Lower leg skin (tissue), 4 donors: ENCODE data around the gene GNAS-AS1. TPM values are rescaled to one million over a fixed set of nuclear protein-coding genes. Genes with fewer than 3 reads are reported as not detected.
"Not testable (repeated sequence)": the region's sequence is repeated elsewhere in the genome, so short reads cannot be mapped to it uniquely, and the experiment has no call there.

Experiments used
- DNase-seq, 2 donors: peaks; one replicate each; pipeline ENCODE4 v3.0.0-alpha.2; 2019; ENCODE audit warnings: low spot score in 2 of 2
- H3K4me3 ChIP-seq: fragments of 200-600 bp; sonication (generic); 2 replicates; pipeline ENCODE4 v1.5.1; 2017; ENCODE audit warnings: mild to moderate bottlenecking, low read depth; ENCODE audit not compliant: poor library complexity, severe bottlenecking
- POLR2A ChIP-seq, 2 donors: fragments of 450-650 bp; IDR thresholded peaks; one replicate each; pipeline ENCODE4 v1.6.1; 2016 to 2017; ENCODE audit warnings: antibody characterized with exemption in 2 of 2, mild to moderate bottlenecking in 1 of 2, moderate library complexity in 1 of 2
- WGBS, 2 donors: methylation state at CpG; one replicate each; pipeline ENCODE4 v1.1.5; 2018; 5-methylcytosine and 5-hydroxymethylcytosine counted together
- intact Hi-C: fragments of 100-400 bp; cut with DNase I; formaldehyde crosslinking; loops from one replicate; pipeline ENCODE4 v1.15.0; 2023; ENCODE audit warnings: low total_unique reads
- total RNA-seq, 4 donors: library from RNA; depleted of rRNA; stranded (reverse); fragments of >200 nt; gene quantifications; one replicate each; pipeline ENCODE4 v1.1.0, GENCODE V29; 2016
- TF ChIP-seq, protein P1 (sequence below), 3 donors: fragments of 450-650 bp; IDR thresholded peaks; one replicate each; pipeline ENCODE4 v1.5.1; 2016; ENCODE audit warnings: antibody characterized with exemption in 3 of 3, mild to moderate bottlenecking in 3 of 3, moderate library complexity in 2 of 3

The GNAS-AS1 gene
- total RNA-seq, 4 donors from 2014 or later: 0.39 TPM; not detected in 3

DNA sequence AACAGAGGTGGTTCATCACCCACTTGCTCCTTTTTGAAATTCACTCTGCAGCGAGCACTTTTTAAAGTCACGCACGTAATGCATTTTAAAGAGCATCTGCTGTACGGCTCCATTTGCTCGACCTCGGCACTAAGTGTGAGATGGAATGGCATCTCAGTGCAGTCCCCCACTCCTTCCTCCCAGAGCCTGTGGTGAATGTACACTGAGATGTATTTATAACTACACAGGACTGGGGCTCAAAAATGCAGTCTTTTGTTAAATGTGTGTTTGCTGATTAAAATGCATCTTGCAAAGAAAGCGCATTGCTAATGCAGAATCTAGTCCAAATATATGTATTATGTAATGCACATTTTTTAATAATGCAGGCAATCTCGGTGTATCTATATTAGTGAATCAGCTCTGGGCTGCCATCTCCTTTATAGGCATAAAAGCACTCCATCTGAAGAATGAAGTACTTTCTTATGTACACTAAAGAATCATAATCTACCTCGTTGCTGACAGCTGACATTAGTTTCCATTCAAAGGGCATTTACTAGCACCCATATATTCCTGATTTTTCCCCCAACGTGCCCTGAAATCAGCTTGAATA lies 14.0 kb downstream of the GNAS-AS1 start:
- intact Hi-C loops: no loop called here
- H3K4me3 ChIP-seq: no peak overlapping the region

DNA sequence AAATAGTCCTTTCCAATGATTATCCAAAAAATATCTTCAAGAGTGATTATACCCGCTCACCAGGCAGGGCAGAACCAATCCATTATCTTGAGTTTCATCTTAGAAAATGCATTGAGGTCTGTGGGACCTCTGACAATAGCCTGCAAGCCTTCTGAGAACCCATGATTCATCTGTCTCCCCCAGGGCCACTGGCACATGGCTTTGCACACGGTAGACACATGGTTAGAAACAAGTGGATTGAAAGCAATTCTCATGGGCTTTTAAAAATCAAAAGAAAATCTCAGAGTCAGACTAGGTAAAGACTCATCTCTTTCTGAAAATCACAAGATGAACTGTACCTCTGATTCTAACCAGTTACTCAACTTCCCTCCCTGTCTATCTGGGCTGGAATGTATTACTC lies 15.5 kb downstream of the GNAS-AS1 start:
- WGBS, 2 donors: 47 to 63% methylated on average over 2 of the region's 2 CpGs
- no peak overlapping the region for H3K4me3 ChIP-seq
- intact Hi-C loops: no loop called here
- no peak for TF ChIP-seq POLR2A (IDR thresholded peaks at IDR 0.05)
- TF ChIP-seq, protein P1, sequence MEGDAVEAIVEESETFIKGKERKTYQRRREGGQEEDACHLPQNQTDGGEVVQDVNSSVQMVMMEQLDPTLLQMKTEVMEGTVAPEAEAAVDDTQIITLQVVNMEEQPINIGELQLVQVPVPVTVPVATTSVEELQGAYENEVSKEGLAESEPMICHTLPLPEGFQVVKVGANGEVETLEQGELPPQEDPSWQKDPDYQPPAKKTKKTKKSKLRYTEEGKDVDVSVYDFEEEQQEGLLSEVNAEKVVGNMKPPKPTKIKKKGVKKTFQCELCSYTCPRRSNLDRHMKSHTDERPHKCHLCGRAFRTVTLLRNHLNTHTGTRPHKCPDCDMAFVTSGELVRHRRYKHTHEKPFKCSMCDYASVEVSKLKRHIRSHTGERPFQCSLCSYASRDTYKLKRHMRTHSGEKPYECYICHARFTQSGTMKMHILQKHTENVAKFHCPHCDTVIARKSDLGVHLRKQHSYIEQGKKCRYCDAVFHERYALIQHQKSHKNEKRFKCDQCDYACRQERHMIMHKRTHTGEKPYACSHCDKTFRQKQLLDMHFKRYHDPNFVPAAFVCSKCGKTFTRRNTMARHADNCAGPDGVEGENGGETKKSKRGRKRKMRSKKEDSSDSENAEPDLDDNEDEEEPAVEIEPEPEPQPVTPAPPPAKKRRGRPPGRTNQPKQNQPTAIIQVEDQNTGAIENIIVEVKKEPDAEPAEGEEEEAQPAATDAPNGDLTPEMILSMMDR (IDR thresholded peaks at IDR 0.05): no peak
- no peak for DNase-seq

More for the DNA sequence above, 14.0 kb downstream of the GNAS-AS1 start:
- TF ChIP-seq, protein P1 (IDR thresholded peaks at IDR 0.05): no peak
- TF ChIP-seq POLR2A (IDR thresholded peaks at IDR 0.05): no peak
- WGBS, 2 donors: 75 to 87% methylated on average over 10 of the region's 10 CpGs
- DNase-seq: no peak

DNA sequence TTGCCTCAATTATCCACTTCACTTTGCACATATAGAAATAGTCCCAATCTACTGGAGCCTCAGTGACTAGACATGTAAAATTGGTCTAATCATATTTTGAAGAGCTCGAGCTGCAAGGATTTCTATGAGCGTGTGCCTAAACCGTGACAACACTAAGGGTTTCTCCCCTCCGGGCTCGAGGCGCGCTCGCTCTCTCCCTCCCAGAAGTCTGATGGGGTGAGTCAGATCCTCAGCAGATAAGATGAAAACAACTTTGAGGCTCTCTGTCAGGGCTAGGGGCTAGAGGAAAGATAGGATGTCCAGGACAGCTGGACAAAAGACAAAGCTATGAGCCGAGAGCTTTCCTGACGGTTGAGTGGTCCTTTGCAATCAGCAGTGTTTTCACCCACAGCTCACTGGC lies 16.8 kb downstream of the GNAS-AS1 start:
- 88 to 92% methylated on average over 10 of the region's 10 CpGs for WGBS, 2 donors
- no peak overlapping the region for H3K4me3 ChIP-seq
- TF ChIP-seq, protein P1 (IDR thresholded peaks at IDR 0.05): no peak
- TF ChIP-seq POLR2A (IDR thresholded peaks at IDR 0.05): no peak
- no peak for DNase-seq
- intact Hi-C loops: no loop called here

DNA sequence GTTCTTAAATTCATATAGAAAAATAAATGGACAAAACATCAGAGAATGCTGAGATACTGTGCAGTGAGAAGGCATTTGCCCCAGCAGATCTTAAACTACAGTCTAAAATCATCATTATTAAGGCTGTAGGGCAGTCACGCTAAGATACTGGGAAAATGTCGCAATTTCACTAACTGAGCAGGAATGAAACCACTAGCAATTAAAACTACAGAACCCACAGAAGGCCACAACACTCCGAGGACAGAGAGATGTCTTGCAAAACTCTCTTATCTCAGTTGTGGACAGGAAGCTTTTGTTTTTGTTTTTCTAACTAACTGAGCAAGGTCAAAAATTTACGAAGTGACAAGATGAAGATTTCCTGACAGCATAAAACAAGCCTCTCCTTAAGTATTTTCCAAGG lies 18.2 kb downstream of the GNAS-AS1 start:
- TF ChIP-seq, protein P1 (IDR thresholded peaks at IDR 0.05): no peak
- TF ChIP-seq POLR2A (IDR thresholded peaks at IDR 0.05): no peak
- DNase-seq: no peak
- H3K4me3 ChIP-seq: no peak overlapping the region
- 78 to 79% methylated on average over 4 of the region's 4 CpGs for WGBS, 2 donors
- intact Hi-C loops: no loop called here

DNA sequence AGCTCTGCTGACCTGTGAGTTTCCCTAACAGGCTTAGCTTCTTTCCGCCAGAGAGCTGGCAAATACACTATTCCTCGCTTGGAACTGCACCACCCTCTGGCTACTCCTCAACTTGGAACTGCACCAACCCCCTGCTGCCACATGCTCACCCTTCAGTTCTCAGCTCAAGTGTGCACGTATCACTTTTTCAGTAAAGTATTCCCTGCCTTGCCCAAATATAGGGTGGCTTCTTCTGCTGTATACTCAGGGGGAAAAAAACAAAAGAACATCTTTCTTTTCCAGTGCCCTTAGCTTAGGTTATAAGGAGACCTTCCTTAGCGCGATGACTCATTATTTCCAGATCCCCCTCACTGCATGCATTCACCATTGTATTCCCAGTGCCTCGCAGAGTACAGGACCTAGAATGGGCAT lies 21.2 kb downstream of the GNAS-AS1 start:
- TF ChIP-seq POLR2A (IDR thresholded peaks at IDR 0.05): no peak
- TF ChIP-seq, protein P1 (IDR thresholded peaks at IDR 0.05): no peak
- 40 to 58% methylated on average over 6 of the region's 6 CpGs for WGBS, 2 donors
- H3K4me3 ChIP-seq: no peak overlapping the region
- intact Hi-C loops: no loop called here
- no peak for DNase-seq

DNA sequence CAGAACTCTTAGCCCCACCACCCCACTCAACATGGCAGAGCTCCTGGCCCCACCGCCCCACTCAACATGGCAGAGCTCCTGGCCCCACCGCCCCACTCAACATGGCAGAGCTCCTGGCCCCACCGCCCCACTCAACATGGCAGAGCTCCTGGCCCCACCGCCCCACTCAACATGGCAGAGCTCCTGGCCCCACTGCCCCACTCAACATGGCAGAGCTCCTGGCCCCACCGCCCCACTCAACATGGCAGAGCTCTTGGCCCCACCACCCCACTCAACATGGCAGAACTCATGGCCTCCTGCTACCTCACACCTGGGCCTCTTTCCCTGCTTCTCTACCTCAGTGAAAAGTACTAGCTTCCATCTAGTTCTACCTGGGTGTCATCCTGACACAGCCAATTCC lies 21.9 kb downstream of the GNAS-AS1 start:
- 88 to 93% methylated on average over 5 of the region's 5 CpGs for WGBS, 2 donors
- intact Hi-C loops, H3K4me3 ChIP-seq, DNase-seq: not testable (repeated sequence)
